Measurements from ENCODE around the gene RBM10. TPM values are rescaled to one million over a fixed set of nuclear protein-coding genes. Genes with fewer than 3 reads are reported as not detected.
A peak's percentile ranks its signal among the peaks of the same experiment; 100 is the strongest.

RBM10 gene
- total RNA-seq, 1 experiment from 2014 or later: 45.9 TPM

GRCh38 chrX:47217121-47217851, 72.3 kb downstream of the RBM10 start:
- DNase-seq (ENCODE audit: low read depth): peak; percentile 95

- DNase-seq (ENCODE audit: low read depth): peak; percentile 98
These were observed 72.8 kb downstream of the RBM10 start for GRCh38 chrX:47217852-47218279.

GRCh38 chrX:47218280-47218919, 73.4 kb downstream of the RBM10 start, which contains the start of gene CDK16:
CDK16 (plus strand) TSS chrX:47218681; CDS start chrX:47223558, 4,877 bp downstream.
- DNase-seq (ENCODE audit: low read depth): peak; percentile 79

DNA sequence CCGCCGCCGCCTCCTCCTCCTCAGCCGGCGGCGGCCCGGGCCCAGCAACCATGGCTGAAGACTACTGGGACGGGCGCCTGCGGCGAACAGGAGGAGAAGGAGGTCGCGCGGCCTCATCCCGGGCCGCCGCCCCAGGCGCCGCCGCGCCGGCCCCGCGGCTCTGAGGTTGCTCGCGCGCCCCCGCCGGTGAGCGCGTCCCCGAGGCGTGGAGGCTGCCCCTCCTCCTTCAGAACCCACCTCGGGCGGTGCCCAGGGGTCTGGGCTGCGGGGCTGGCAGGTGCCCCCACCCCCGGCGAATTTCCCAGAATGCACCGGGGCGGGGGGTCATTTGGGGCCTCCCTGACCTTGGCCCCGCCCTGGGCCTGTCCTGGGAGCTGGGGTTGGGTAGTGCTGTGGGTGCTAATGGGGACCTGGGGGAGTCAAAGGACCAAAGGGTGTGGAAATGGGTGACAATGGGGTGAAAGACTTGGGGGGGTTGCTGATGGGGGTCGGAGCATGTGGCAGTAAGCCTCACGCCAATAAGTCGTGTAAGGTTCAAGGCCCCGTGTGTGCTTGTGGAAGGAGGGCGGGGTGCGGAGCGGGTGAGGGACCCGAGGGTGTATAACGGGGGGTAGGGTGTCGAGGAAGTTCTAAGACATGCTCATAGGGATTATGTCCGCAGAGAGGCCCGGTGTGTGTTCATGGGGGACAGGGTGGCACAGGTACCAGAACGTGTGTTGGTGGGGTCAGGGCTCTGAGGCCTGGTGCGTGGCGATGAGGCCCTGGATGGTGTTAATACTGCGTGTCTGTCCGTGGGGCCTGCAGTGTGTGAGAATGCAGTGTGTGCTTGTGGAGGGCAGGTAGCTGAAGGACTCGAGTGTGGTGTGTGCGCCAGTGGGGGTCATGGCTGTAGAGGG, 74.1 kb downstream of the RBM10 start:
- DNase-seq (ENCODE audit: low read depth): no peak

GRCh38 chrX:47221756-47222155, 76.7 kb downstream of the RBM10 start:
- no peak for DNase-seq (ENCODE audit: low read depth)

DNA sequence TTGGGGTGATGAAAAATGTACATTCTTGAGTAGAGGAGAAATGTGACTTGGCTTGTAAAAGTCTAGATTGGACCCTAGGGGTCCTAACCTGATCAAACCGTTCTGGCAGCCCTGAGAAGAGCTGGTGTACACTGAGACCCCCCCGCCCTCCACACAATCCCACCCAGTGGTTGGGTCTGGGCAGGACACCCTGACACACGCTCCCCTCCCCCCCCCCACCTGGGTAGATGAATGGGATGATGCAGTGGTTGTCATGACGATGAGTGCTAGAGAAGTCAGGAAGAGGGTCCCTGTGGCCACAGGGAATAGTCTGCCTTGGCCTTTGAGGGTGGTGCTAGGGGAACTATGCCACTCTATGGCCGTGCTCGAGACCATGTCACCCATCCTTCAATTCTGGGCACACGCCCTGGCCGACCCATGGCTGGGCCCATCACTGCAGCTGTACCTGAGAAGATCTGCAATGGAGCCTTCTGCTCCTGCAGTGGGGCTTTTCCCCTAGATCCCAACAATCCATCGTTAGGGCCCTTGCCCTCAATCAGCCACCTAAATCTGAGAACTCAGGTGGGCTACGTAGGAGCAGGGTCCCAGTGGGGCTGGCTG, 77.8 kb downstream of the RBM10 start:
- no peak for DNase-seq (ENCODE audit: low read depth)

- DNase-seq (ENCODE audit: low read depth): no peak
These were observed 78.6 kb downstream of the RBM10 start for GRCh38 chrX:47223476-47224250.

DNA sequence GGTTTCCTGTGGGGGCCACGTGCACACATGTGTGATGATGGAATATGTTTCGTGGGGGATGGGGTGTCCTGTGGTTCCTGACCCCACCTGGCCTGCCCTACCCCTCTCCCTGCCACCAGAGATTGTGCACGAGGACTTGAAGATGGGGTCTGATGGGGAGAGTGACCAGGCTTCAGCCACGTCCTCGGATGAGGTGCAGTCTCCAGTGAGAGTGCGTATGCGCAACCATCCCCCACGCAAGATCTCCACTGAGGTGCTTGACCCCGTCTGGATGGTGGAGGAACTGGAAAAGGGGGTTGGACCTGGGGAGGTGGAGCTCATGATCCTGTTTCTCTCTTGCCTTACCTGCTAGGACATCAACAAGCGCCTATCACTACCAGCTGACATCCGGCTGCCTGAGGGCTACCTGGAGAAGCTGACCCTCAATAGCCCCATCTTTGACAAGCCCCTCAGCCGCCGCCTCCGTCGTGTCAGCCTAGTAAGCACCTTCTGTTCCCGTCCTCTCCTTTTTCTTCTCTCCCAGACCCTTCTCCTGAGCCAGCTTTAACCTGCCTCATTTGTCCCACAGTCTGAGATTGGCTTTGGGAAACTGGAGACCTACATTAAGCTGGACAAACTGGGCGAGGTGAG, 79.4 kb downstream of the RBM10 start:
- DNase-seq (ENCODE audit: low read depth): no peak

DNA sequence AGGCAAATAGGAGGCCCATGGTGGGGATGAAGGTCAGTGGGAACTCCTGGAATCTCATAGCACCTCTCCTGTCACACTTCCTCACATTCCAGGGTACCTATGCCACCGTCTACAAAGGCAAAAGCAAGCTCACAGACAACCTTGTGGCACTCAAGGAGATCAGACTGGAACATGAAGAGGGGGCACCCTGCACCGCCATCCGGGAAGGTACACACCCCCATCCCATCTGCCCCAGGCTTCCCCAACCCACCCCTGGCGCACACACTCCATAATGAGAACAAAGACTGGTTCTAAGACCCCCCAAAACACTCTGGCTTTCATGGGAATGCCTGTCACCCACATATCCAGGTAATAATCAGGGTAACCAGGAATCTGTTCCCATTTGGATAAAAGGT, 79.9 kb downstream of the RBM10 start:
- DNase-seq (ENCODE audit: low read depth): no peak

DNA sequence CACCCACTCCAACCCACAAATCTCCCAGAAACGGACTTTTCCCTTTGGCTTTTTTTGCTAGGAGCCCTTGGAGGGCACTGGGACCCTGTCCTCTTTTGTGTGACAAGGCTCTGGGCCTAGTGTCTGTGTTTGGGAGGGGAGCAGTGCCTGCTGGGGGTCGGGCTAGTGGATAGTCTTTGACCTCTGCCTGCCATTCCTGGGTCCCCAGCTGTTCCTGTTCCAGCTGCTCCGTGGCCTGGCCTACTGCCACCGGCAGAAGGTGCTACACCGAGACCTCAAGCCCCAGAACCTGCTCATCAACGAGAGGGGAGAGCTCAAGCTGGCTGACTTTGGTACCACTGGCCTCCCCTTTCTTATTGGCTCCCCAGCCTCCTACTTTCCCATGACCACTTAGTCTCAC, 81.0 kb downstream of the RBM10 start:
- DNase-seq (ENCODE audit: low read depth): no peak

DNA sequence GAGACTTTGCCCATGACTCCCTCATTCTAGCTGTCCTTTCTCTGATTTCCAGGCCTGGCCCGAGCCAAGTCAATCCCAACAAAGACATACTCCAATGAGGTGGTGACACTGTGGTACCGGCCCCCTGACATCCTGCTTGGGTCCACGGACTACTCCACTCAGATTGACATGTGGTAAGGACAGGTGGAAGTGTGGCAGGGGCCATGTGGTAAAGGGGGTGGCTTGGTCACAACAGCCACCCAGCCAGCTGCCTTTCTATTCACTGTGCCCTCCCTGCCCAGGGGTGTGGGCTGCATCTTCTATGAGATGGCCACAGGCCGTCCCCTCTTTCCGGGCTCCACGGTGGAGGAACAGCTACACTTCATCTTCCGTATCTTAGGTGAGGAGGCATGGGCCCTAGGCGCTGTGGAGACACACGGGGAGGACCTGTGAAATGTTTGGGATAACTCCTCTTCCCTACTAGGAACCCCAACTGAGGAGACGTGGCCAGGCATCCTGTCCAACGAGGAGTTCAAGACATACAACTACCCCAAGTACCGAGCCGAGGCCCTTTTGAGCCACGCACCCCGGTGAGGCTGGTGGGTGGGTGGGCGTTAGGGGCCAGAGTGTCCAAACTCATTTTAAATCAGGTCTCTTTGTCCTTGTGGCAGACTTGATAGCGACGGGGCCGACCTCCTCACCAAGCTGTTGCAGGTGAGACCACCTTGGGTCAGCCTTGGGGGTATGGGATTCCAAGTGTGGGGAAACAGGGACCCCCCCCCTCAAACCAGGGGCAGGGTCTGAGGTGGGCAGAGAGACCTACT, 81.7 kb downstream of the RBM10 start:
- DNase-seq (ENCODE audit: low read depth): no peak

- no peak for DNase-seq (ENCODE audit: low read depth)
These were observed 82.2 kb downstream of the RBM10 start for GRCh38 chrX:47227334-47227583.

GRCh38 chrX:47228550-47229270, 83.7 kb downstream of the RBM10 start:
- DNase-seq (ENCODE audit: low read depth): no peak

GRCh38 chrX:47229427-47229826, 84.4 kb downstream of the RBM10 start:
- no peak for DNase-seq (ENCODE audit: low read depth)

GRCh38 chrX:47230136-47230868, 85.3 kb downstream of the RBM10 start:
- no peak for DNase-seq (ENCODE audit: low read depth)

GRCh38 chrX:47231167-47231566, 86.1 kb downstream of the RBM10 start:
- no peak for DNase-seq (ENCODE audit: low read depth)

DNA sequence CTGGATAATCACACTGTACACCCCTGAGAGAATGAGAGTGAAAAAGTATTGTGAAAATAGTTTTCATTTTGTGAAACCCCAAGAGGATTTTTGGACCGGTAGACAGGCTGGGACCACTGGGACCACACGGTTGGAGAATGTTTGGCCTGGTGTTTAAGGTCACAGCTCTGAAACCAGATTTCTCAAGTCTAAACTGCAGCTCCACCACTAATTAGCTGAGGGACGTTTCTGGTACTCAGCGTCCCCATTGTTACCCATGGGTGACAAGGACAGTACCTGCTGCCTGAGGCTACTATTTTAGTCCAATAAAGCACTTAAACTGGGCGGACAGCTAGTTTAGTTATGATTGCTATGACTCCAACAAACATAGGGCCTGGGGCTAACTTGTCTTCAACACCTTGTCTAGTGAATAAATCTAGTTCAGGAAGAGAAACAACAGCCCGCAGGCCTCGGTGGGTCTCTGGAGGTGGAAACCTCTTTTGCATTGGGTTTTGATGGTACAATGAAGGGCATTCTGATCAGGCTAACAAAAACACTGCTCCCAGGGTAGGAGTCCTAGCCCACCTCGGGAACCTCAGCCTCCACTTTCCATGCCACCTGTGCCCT, 87.3 kb downstream of the RBM10 start:
- peak; percentile 35 for DNase-seq (ENCODE audit: low read depth)

DNA sequence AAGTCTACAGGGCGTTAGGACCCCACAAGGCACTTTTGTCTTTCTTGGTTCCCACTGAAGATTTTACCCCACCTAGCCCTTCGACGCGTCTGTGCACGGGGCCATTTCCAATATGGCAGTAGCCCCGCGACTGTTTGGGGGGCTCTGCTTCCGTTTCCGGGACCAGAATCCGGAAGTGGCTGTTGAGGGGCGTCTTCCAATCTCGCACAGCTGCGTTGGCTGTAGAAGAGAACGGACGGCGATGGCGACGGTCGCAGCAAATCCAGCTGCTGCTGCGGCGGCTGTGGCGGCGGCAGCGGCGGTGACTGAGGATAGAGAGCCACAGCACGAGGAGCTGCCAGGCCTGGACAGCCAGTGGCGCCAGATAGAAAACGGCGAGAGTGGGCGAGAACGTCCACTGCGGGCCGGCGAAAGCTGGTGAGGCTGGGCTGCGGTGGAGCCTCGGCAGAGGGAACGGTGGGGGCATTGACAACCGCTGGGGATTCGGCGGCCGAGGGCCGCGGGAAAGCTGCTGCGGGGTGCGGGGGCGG, 87.8 kb downstream of the RBM10 start, which contains the start of gene USP11:
USP11 (plus strand) TSS at position 207 of the 530 bp plus-strand sequence; CDS start at position 242, 35 bp downstream.
- DNase-seq (ENCODE audit: low read depth): peak; percentile 48

Measured in M059J (cell line).